ENCODE measurements around the gene SLC7A6. TPM values are rescaled to one million over a fixed set of nuclear protein-coding genes. Genes with fewer than 3 reads are reported as not detected.

SLC7A6 gene
- polyA plus RNA-seq, 3 donors, result 12.2 to 16.8 (median 15.2) TPM

DNA sequence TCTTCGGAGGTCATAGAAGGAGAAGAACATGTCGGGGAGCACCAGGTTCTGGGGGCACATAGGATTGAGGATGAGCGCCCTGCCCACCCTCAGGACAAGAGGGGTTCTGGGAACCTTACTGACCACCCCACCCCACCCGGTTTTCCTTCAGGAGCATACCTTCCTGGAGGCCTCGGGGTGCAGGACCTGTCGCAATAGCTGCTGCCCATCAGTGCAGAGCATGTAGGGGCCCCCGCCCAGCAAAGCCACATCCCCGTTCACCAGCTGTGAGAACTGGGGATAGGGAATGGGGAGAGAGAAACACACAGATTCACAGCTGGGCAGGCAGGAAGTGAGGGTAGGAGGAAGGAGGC, 30.5 kb upstream of the SLC7A6 start:
- DNase-seq, result no peak

- peak; percentile 69 for DNase-seq
These were observed 29.9 kb upstream of the SLC7A6 start for GRCh38 chr16:68234188-68235107.

DNA sequence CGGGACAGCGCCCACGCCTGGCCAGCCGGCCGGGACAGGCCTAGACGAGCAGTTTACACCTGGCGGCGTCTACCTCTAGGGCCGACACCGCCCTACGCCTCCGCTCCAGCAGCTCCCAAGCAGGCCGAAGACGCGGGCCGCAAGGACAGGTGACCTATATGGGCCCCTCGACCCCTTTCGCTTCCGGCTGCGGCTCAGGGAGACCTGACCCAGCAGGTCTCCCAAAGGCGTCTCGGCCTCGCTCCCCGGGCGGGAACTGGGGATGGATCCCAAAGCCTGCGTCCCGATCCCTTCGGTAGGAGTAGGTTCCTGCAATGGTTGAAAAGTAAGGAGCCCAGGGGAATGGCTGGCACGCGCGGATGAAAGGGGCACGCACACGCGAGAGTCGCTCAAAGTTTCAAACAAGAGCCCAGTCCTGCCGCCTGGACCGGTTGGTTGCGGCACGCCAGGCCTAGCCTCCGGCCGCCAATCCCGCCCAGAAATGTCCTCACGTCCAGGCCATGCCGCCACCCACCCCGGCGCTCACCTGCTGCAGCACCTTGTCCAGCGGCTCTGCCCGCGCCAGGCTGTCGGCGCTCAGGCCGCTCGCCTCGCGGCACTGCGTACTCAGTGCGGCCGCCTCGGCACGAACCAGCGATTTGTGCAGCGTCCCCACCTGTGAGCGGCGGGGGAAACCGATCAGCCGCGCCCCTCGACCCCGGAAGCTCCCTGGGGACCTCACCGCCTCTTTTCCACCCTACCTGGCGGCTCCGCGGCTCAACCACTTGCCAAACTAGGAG, 29.0 kb upstream of the SLC7A6 start:
- DNase-seq, result peak; percentile 15

DNA sequence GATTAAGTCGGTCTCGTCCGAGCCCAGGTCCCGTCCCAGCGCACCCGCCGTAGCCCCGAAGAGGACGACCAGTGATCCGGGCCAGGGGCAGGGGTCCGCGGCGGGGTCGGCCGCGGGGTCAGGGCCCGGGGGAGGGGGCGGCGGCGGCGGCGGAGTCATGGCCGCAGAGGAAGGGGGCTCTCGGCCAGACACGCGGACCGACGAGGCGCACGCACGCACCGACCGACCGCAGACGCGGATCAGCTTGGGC, 28.5 kb upstream of the SLC7A6 start, which contains the start of gene ESRP2:
TSS of gene ESRP2 (minus strand) at position 241 of the 250 bp plus-strand sequence. CDS start at position 159, 82 bp downstream.
- DNase-seq, result no peak

DNA sequence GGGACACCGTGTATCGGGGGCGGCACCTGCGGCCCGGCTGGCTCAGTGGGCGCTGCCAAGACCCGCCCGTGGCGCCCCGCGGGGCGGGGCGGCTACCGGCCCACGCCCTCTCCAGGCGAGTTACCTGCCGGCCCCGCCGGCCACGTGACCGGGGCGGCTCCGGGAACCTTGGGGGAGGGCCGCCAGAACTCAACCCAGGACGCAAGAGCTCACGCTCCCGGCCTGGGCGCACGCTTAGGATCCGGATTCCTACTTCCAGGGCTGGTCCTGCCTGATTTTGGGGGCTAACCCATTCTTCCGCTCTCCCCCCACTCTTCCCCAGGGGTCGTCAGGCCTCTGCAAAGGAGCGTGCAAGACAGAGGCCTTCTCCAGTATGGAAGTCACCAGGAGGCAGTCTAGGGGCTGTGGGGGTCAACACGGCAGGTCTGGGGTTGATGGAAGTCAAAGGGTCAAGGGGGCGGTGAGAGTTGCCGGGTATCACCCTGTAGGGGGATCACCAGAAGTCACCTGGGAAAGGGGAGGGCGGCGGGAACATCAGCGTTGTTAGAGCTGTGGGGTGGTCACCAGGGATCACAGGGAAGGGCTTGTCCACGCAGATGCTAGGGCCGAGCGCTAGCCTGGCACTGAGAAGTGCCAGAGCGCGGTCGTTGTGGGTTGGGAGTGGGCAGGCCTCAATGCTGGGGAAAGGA, 28.0 kb upstream of the SLC7A6 start:
- peak; percentile 58 for DNase-seq

DNA sequence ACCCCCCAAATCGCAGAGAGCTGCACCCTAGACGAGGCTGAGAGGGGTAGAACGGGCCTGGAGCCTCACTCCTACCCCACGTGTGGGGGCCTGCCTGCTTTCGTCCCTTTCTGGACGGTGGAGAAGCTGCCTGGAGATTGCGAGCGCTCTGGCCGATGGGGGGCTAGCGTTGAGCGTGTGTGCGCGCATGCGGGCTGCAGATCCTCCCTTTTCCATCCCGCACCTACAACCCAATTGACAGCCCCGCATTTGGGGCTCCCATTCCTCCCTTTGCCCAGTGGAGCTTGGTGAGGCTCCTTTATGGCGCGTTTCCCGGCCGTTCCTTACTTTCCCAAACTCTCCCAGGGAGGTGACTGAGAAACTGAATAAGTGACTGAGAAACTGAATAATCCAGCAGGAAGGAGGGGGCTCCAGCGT, 27.5 kb upstream of the SLC7A6 start:
- peak; percentile 12 for DNase-seq

GRCh38 chr16:68237243-68238028, 26.9 kb upstream of the SLC7A6 start:
- DNase-seq, result peak; percentile 99

DNA sequence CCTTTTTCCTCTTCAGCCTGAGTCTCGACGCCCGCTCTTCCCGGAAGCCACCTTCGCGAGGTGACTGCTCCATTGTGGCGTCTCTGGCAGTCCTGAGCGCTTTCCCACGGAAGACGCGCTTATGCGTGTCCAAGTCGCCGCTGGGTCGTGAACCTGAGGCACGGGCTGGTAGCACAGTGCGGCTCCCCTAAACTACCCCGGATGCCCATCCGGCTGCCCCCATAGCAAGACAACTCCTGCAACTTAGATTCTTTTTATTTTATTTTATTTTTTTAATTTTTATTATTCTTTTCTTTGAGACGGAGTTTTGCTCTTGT, 26.3 kb upstream of the SLC7A6 start:
- no peak for DNase-seq

GRCh38 chr16:68242085-68242484, 22.2 kb upstream of the SLC7A6 start:
- no peak for DNase-seq

- no peak for DNase-seq
These were observed 21.1 kb upstream of the SLC7A6 start for GRCh38 chr16:68242926-68243858.

GRCh38 chr16:68244481-68244902, 19.8 kb upstream of the SLC7A6 start:
- no peak for DNase-seq

- DNase-seq, result peak; percentile 94
These were observed 19.1 kb upstream of the SLC7A6 start, which contains the start of gene PLA2G15 for GRCh38 chr16:68244903-68245853. Gene PLA2G15 (plus strand): TSS chr16:68245373. CDS start chr16:68245427, 54 bp downstream.

GRCh38 chr16:68246121-68246520, 18.2 kb upstream of the SLC7A6 start:
- DNase-seq, result no peak

GRCh38 chr16:68246666-68247065, 17.7 kb upstream of the SLC7A6 start:
- no peak for DNase-seq

DNA sequence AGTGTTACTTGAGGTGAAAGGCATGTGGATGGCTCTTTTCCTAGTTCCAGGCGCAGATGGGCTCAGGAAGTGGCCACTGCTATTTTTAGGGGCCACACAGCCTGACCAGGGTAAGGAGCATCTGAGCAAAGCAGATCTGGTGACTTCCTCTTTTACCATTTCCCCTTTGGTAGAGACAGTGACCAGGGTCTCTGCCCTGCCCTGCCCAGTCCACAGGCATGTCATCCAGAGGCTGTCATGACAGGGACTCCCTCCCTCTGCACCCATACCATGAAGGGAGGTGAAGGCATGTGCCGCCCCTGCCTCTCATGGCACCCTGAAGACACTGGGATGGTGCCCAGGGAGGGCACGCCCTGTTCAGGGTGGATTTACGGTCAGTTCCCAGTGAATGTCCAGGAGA, 16.9 kb upstream of the SLC7A6 start:
- DNase-seq, result no peak

- no peak for DNase-seq
These were observed 16.4 kb upstream of the SLC7A6 start for GRCh38 chr16:68247932-68248331.

GRCh38 chr16:68249371-68249770, 15.0 kb upstream of the SLC7A6 start:
- no peak for DNase-seq

GRCh38 chr16:68250951-68251350, 13.4 kb upstream of the SLC7A6 start:
- no peak for DNase-seq

DNA sequence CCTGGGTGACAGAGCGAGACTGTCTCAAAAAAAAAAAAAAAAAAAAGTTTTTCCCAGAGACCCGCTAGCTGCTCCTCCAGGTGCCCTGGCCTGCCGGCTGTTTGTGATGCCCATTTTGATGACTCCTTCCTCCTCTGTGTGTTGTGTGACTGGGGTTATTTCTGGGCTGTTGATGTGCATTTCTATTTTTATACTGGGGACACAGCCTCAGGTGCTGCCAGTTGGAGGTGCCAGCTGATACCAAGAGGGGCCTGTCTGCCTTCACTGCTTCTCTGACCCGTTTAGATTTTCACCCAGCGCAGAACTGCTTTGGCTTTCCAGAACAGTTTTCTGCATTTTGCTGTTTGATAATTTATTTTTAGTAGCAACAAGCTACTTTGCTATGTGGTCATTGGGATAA, 12.5 kb upstream of the SLC7A6 start:
- no peak for DNase-seq

Data from renal pelvis (tissue), 4 donors.